ENCODE results near the gene STK11IP.

DNA sequence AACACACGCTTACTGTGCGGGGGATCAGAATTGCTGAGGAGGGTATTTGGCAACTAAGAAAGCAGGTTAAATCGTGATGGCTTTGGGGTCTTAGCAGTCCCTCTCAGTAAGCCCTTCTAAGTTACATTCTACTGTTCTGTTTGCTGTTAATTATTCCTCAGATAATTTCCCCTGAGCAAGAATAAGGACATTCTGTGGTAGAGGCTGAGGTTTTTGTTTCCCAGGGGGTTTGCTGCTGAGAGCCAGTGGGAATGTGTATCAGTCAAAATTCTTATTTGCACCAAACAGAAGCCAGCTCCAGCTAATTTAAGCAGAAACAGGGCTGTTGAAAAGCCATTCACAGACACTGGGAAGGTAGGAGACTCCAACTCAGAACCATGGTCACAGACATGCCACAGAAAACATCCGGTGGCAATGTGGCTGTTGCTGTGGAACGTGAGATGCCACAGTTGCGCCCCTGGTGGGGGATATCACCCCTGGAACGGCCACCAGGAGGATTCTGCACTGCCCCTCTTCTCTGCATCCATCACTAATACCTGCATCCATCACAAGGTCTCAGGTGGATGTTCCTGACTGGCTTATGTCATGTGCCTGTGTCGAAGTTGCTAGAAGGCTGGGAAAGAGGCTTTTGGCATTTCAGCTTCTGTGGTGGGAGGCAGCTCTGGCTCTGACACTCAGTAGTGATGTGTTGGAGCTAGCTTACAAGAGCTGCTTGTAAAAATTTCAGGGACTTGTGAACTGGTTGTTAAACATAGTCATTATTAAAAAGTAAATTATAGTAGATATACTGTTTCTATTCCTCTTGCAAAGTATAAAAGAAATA lies 53.0 kb downstream of the STK11IP start:
- TF ChIP-seq CTCF (IDR thresholded peaks at IDR 0.05) (no peak), EP300 (IDR thresholded peaks at IDR 0.05) (no peak)

All from suprapubic skin (tissue), 3 donors.